Measurements from ENCODE around the gene CALD1. TPM values are rescaled to one million over a fixed set of nuclear protein-coding genes. Genes with fewer than 3 reads are reported as not detected.

Gene CALD1
- total and polyA plus RNA-seq, 7 donors, result 34.7 to 2,150 (median 1,069) TPM

- WGBS, 2 donors, result 52 to 62% methylated on average over 3 of the region's 3 CpGs
- intact Hi-C loops (cut with DNase I), result loop anchor here (5.0 kb wide), 1 partner anchor 36 kb away; no protein-coding TSS in a partner anchor
- no peak overlapping the region for H3K4me3 ChIP-seq
- peaks cover 0 to 12% (median 2%) of the 10 kb centered on the region in 4 donors for H3K36me3 ChIP-seq
- DNase-seq, result no peak
- no peaks in the 10 kb centered on the region for H3K27me3 ChIP-seq
- peak in 1 of 4 donors; percentile 8 for TF ChIP-seq POLR2AphosphoS5 (IDR thresholded peaks at IDR 0.05)
- TF ChIP-seq CTCF (IDR thresholded peaks at IDR 0.05), result no peak
- peaks cover 0 to 88% (median 83%) of the 10 kb centered on the region in 4 donors for H3K4me1 ChIP-seq
- peak overlapping the region; percentile 8 to 88 (median 50) for H3K27ac ChIP-seq
- no peaks in the 10 kb centered on the region for H3K9me3 ChIP-seq
These were observed 108.8 kb downstream of the CALD1 start for GRCh38 chr7:134888141-134888740.

GRCh38 chr7:134890246-134891240 lies 111.1 kb downstream of the CALD1 start:
- H3K27ac ChIP-seq, result peak overlapping the region; percentile 78 to 88 (median 80)
- 76 to 81% methylated on average over 10 of the region's 10 CpGs for WGBS, 2 donors
- no peak for TF ChIP-seq EP300 (IDR thresholded peaks at IDR 0.05)
- peak in 2 of 4 donors; percentile 28 to 55 for TF ChIP-seq POLR2AphosphoS5 (IDR thresholded peaks at IDR 0.05)
- H3K9me3 ChIP-seq, result no peaks in the 10 kb centered on the region
- peak overlapping the region; percentile 30 to 41 (median 40) for H3K4me3 ChIP-seq
- peak; percentile 75 for DNase-seq
- intact Hi-C loops (cut with DNase I), result loop anchor here (5.0 kb wide), 3 partner anchors 42 to 198 kb away; no protein-coding TSS in a partner anchor
- peaks cover 0 to 86% (median 73%) of the 10 kb centered on the region in 4 donors for H3K4me1 ChIP-seq
- peaks cover 0 to 12% (median 2%) of the 10 kb centered on the region in 4 donors for H3K36me3 ChIP-seq
- H3K27me3 ChIP-seq, result no peaks in the 10 kb centered on the region

- Histone ChIP-seq H3K4me3 (peak overlapping the region; percentile 30 to 41 (median 40)), H3K27me3 (no peaks in the 10 kb centered on the region), H3K36me3 (peaks cover 0 to 12% (median 2%) of the 10 kb centered on the region in 4 donors), H3K4me1 (peaks cover 0 to 79% (median 66%) of the 10 kb centered on the region in 4 donors), H3K27ac (peak overlapping the region; percentile 78 to 88 (median 80)), H3K9me3 (no peaks in the 10 kb centered on the region)
- DNase-seq, result peak; percentile 94
- TF ChIP-seq POLR2AphosphoS5 (IDR thresholded peaks at IDR 0.05) (peak; percentile 64 to 86 (median 73)), EP300 (IDR thresholded peaks at IDR 0.05) (peak in 2 of 4 donors; percentile 50 to 56), POLR2A (IDR thresholded peaks at IDR 0.05) (no peak), CTCF (IDR thresholded peaks at IDR 0.05) (no peak)
- intact Hi-C loops (cut with DNase I), result loop anchor here (5.0 kb wide), 3 partner anchors 41 to 199 kb away; no protein-coding TSS in a partner anchor
- 7 to 14% methylated on average over 22 of the region's 22 CpGs for WGBS, 2 donors
These were observed 111.8 kb downstream of the CALD1 start for GRCh38 chr7:134891262-134891695.

GRCh38 chr7:134891696-134892678 lies 112.6 kb downstream of the CALD1 start:
- H3K27ac ChIP-seq, result peak overlapping the region; percentile 78 to 88 (median 80)
- no peaks in the 10 kb centered on the region for H3K9me3 ChIP-seq
- peaks cover 0 to 12% (median 2%) of the 10 kb centered on the region in 4 donors for H3K36me3 ChIP-seq
- intact Hi-C loops (cut with DNase I), result loop anchor here (5.0 kb wide), 3 partner anchors 40 to 200 kb away; no protein-coding TSS in a partner anchor
- no peaks in the 10 kb centered on the region for H3K27me3 ChIP-seq
- DNase-seq, result no peak
- H3K4me1 ChIP-seq, result peaks cover 0 to 71% (median 61%) of the 10 kb centered on the region in 4 donors
- WGBS, 2 donors, result 37 to 45% methylated on average over 14 of the region's 14 CpGs
- TF ChIP-seq POLR2AphosphoS5 (IDR thresholded peaks at IDR 0.05), result no peak
- TF ChIP-seq EP300 (IDR thresholded peaks at IDR 0.05), result no peak
- no peak for TF ChIP-seq POLR2A (IDR thresholded peaks at IDR 0.05)
- TF ChIP-seq CTCF (IDR thresholded peaks at IDR 0.05), result no peak
- H3K4me3 ChIP-seq, result peak overlapping the region; percentile 30 to 41 (median 40)
